ENCODE results near the gene BUD31.

Gene BUD31

DNA sequence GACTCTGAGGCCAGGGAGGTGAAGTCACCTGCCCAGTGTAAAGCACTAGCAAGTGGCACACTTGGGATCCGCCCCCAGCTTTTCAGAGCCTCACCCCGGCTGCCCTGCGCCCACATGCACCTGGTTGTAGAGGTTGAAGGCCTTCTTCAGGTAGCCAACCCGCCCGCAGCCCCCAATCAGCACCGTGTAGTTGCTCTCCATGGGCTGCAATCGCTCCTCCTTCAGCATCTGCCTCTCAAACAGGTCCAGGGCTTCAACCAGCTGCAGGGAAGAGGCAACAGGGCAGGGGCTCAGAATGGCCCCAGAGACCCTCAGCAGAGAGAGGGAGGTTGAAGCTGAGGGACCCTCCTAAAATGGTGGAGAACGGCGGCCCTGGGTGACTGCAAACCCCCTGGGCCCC is 24.4 kb downstream of the BUD31 start:
- DNase-seq (ENCODE audit: low read depth): no peak

DNA sequence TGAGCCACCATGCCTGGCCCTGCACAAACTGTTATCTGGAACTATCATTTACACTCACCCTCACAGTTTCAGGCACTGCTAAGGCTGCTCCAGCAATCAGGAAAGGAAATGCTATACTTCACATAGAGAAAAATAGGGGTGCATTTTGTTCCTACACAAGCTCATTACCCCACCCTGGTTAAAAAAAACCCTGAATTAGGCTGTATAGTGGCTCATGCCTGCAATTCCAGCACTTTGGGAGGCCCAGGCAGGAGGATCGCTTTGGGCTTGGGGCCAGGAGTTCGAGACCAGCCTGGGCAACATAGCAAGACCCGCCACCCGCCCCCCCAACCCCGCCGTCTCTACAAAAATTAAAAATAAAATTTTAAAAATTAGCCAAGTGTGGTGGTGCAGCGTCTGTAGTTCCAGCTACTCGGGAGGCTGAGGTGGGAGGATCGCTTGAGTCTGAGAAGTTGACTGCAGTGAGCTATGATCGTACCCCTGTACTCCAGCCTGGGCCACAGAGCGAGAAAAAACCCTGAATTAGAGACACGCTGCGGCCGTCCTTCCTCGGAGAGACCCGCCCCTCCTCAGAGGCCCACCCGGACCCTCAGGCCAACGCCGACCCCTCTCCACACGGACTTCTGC is 29.3 kb downstream of the BUD31 start:
- DNase-seq (ENCODE audit: low read depth): no peak

DNA sequence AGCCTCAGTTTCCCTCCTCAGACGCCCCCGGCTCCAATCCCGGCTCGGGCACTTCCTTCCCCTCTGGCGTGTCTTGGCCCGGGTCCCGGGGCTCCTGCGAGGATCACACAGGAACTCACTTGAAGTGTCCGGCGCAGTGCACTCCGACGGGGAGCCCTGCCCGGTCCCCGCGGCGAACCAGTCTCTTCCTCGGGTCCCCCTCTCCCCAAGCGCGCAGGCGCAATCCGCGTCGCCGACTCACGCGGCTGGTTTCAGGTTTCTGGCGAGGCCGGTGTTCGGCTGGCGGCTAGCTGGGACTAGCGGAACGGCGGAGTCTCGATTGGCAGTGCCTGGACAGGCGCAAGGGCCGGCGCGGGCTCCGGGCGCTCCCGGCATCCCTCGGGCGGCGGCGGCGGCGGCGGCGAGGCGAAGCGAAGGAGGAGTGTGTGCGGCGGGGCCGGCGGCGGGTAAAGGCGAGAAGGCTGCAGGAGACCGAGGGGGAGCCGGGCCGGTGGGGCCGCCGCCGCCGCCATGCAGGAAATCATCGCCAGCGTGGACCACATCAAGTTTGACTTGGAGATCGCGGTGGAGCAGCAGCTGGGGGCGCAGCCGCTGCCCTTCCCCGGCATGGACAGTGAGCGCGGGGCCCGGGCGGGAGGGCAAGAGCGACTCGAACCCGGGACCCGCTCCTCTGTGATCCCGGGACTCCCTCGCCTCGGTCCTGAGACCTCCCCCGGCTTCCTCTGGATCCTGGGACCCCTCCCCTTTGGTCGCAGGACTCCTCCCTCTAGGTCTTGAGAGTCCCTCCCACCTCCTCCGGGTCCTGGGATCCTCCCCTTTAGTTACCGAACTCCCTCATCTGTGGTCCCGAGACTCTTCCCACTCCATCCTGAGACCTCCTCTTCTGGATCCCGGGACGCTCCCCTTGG is 30.1 kb downstream of the BUD31 start, which contains the start of the genes CPSF4 and PTCD1:
Gene CPSF4 (plus strand): TSS at position 371 of the 908 bp plus-strand sequence. CDS start 140 bp downstream, at position 511.
Gene PTCD1 (minus strand): TSS at position 226 of the 908 bp plus-strand sequence. CDS start 3,556 bp downstream, outside the sequence.
- DNase-seq (ENCODE audit: low read depth): peak; percentile 84

DNA sequence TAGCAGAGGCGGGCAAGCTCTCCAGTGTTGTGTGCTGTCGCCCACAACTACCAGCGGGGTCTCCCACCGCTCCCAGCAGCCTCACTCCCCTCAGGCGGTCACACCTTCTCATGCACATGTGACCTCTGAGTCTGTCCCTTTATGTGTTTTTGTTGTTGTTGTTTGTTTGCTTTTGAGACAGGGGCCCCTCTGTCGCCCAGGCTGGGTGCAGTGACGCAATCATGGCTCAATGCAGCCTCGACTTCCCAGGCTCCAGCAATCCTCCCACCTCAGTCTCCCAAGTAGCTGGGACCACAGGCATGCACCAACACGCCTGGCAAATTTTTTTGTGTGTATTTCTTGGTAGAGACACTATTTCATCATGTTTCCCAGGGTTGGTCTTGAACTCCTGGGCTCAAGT is 31.4 kb downstream of the BUD31 start:
- DNase-seq (ENCODE audit: low read depth): no peak

DNA sequence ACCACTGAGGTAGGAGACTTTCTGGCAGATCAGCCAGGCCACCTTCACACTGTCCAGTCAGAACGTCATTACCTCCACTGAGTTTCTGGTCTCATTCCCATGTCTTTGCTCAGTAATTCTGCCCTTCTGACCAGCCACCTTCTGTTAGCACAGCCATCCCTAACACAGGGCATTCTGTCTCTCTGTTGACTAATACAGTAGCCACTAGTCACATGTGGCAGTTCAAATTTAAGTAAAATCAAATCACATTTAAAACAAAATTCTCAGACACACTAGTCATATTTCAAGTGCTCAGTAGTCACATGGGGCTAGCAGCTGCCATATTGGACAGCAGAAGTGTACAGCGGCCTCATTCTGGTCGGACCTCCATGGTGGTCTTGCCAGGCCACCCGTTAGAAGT is 37.3 kb downstream of the BUD31 start:
- no peak for DNase-seq (ENCODE audit: low read depth)

- no peak for DNase-seq (ENCODE audit: low read depth)
These were observed 39.2 kb downstream of the BUD31 start for GRCh38 chr7:99447943-99448342.

GRCh38 chr7:99448855-99449254 is 40.1 kb downstream of the BUD31 start:
- DNase-seq (ENCODE audit: low read depth): no peak

DNA sequence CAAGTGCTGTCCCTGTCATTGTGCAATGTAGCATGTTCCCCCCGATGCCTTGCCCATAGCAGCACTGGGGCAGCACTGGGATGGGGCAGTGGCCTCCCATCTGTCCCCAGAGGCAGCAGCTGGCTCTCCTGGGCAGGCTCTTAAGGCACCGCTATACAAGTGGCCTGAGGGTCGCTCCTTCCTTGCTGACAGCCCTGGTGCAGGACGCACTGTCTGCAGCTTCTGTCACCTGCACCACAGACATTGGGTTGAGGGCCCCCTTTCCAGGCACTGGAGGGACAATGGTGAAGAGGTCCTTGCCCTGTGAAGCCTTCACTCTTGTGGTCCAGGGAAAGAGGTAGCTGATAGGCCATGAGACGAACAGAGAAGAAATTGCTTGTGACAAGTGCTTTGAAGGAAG is 40.6 kb downstream of the BUD31 start:
- no peak for DNase-seq (ENCODE audit: low read depth)

- DNase-seq (ENCODE audit: low read depth): no peak
These were observed 43.2 kb downstream of the BUD31 start for GRCh38 chr7:99451936-99452335.

DNA sequence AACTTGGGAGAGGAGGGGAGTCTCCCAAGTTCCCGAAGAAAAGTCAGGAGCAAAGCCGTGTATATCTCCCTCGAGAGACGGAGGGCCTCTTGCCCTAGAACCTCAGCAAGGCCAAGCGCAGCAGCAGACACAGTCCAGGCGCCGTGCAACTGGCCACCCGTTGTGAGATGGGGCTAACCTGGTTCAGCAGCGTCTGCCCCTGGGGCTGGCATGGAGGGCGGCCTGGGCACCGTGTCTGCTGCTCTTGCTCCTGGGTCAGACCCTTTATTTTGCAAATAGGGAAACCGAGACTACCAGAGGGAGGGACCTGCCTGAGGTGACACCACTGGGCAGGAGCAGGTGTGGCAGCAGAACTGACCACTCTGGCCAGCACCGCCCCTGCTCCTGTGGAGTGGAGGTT is 43.8 kb downstream of the BUD31 start:
- DNase-seq (ENCODE audit: low read depth): no peak

GRCh38 chr7:99453105-99453504 is 44.3 kb downstream of the BUD31 start:
- no peak for DNase-seq (ENCODE audit: low read depth)

- DNase-seq (ENCODE audit: low read depth): no peak
These were observed 47.1 kb downstream of the BUD31 start for GRCh38 chr7:99455874-99456273.

GRCh38 chr7:99456288-99456687 is 47.5 kb downstream of the BUD31 start:
- no peak for DNase-seq (ENCODE audit: low read depth)

DNA sequence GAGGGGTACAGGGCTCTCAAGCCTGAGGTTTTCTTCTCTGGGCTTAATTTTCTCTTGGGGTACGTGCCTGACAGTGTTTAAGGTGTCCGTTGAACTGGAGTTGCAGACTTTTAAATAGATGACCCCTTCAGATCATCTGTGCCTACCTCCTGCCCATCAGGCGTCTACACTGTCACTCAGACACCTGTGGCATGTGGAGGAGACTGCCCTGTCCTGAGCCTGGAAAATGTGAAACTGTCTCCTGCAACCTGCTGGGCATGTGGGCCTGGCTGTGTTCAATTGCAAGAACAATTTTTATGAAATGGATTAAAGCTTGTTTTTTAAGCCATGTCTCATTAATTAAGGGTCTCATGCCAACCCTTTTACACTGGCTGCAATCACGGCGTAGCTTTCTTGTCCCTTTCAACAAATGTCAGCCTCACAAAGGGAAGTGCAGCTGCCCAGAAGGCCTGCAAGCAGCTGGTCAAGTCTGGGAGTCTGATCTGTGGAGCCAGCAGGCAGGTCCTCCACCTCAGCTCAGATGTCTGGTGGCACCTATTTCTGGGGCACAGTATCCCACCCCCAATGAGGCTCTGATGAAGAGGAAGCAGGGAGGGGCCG is 48.4 kb downstream of the BUD31 start:
- DNase-seq (ENCODE audit: low read depth): no peak

DNA sequence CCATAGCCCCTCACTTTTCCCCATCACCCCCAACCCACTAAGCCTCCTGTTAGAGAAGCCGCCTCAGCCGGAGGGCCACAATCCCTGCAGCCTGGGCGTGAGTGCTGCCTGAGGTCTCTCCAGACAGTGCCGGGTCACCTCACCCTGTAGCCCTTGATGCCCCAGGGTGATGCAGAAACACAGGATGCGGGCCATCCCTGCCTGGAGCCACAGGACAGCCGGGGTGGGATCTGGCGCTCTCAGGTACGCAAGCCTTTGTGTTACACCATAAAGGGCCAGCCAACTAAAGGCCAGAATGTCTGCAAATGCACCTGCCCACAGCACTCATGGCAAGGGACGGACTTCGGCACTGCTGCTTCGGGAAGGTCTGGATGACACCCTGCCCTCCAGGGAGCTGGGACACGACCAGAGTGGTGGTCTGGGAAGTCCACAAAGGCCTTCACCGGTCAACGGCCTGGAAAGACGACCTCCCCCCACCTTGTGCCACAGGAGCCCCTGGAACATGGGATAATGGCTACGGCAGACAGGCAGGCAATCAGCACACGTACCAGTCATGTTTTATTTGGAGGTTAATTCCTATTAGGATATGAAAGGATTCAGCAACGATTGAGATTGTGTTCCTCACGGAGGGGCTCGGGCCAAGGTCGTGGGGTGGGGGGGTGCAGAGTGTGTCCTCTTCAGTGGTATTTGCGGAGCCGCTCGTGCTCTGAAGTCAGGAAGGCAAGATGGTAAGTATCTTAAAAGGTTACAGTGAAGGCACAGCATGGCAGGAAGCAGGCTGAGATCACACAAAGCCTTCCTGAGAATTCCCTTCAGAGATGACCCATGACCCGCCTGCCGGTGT is 49.1 kb downstream of the BUD31 start:
- DNase-seq (ENCODE audit: low read depth): no peak

DNA sequence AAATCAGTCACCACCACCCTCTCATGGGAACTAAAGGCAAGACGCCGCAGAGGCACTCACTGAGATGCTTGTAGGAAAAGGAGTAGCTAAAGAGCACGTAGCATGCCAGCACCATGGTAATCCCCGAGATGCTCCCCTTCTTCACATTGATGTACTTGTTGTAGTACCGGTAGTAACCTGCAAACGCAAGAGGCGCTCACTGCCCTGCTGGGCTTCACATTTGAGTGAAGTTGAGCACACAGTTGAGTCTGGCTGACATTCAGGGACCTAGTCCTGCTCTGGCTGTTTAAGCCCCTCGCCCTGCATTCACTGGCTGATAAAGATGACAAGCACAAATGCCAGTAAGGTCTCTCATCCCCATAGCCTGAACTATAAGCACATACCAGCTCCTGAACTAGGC is 50.3 kb downstream of the BUD31 start:
- DNase-seq (ENCODE audit: low read depth): no peak

DNA sequence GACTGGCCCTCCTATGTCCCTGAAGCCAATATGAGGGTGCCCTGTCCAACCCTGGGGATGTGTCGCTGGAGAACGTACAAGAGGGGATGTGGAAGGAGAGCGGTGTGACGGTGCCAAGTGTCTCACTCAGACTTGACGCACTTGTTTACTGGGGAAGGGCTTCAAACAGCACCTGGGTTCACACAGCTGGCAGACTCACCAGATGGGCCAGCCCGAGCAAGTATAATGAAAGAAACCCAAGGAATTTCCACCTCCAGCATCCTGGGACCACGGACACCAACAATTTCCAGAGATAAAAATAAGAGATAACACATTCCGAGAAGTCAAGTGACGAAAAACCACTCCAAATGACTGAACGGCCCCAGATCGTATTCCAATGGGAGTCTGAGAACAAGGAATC is 51.9 kb downstream of the BUD31 start:
- DNase-seq (ENCODE audit: low read depth): no peak

GRCh38 chr7:99461221-99461620 is 52.5 kb downstream of the BUD31 start:
- DNase-seq (ENCODE audit: low read depth): no peak

GRCh38 chr7:99465421-99465768 is 56.6 kb downstream of the BUD31 start:
- DNase-seq (ENCODE audit: low read depth): no peak

GRCh38 chr7:99468336-99468918 is 59.7 kb downstream of the BUD31 start:
- DNase-seq (ENCODE audit: low read depth): no peak

Measured in stimulated activated CD8-positive, alpha-beta memory T cell treated with anti-CD3 and anti-CD28 coated beads, Interleukin-12 subunit alpha, Interleukin-12 subunit beta, amount 100 ng/mL, for 1 hour (primary cell).